Parathyroid adenoma (tissue), 2 donors: ENCODE results near the gene GPR21.

Experiments used
- H2AFZ ChIP-seq: fragments of 300-600 bp; sonication (generic); one replicate; pipeline ENCODE4 v1.7.0; 2017; ENCODE audit warnings: antibody characterized with exemption, mild to moderate bottlenecking
- H3K27ac ChIP-seq: fragments of 300-600 bp; sonication (generic); one replicate; pipeline ENCODE4 v1.7.0; 2017
- H3K27me3 ChIP-seq: fragments of 300-600 bp; sonication (generic); one replicate; pipeline ENCODE4 v1.7.0; 2017; ENCODE audit warnings: low read length; ENCODE audit not compliant: control insufficient read depth, insufficient read depth
- H3K36me3 ChIP-seq: fragments of 300-600 bp; sonication (generic); one replicate; pipeline ENCODE4 v1.7.0; 2017; ENCODE audit warnings: low read length; ENCODE audit not compliant: control insufficient read depth, insufficient read depth
- H3K4me1 ChIP-seq: fragments of 300-600 bp; sonication (generic); one replicate; pipeline ENCODE4 v1.7.0; 2017; ENCODE audit warnings: control low read depth
- H3K4me2 ChIP-seq: fragments of 300-600 bp; sonication (generic); one replicate; pipeline ENCODE4 v1.7.0; 2017; ENCODE audit warnings: low read length
- H3K4me3 ChIP-seq: fragments of 300-600 bp; sonication (generic); one replicate; pipeline ENCODE4 v1.7.0; 2017; ENCODE audit warnings: low read depth, low read length
- H3K79me2 ChIP-seq: fragments of 300-600 bp; sonication (generic); one replicate; pipeline ENCODE4 v1.7.0; 2017; ENCODE audit warnings: control low read depth
- H3K9ac ChIP-seq: fragments of 300-600 bp; sonication (generic); one replicate; pipeline ENCODE4 v1.7.0; 2017; ENCODE audit warnings: mild to moderate bottlenecking
- H3K9me3 ChIP-seq: fragments of 300-600 bp; sonication (generic); one replicate; pipeline ENCODE4 v1.7.0; 2017; ENCODE audit warnings: low read length; ENCODE audit not compliant: control insufficient read depth
- CTCF ChIP-seq: fragments of 300-600 bp; sonication (generic); IDR thresholded peaks from one replicate; pipeline ENCODE4 v1.7.0; 2017; ENCODE audit warnings: antibody characterized with exemption, mild to moderate bottlenecking
- donor health status: primary hyperparathyroidism.

GPR21 gene

GRCh38 chr9:123034881-123035510 lies 1.5 kb downstream of the GPR21 start:
- no peak for TF ChIP-seq CTCF
- H3K4me1 ChIP-seq, result no peaks in the 10 kb centered on the region
- H3K4me3 ChIP-seq, result no peak overlapping the region
- H3K4me2 ChIP-seq, result no peak overlapping the region
- H3K9ac ChIP-seq, result no peak overlapping the region
- H3K27me3 ChIP-seq, result no peaks in the 10 kb centered on the region
- H3K36me3 ChIP-seq, result no peaks in the 10 kb centered on the region
- no peak overlapping the region for H2AFZ ChIP-seq
- H3K9me3 ChIP-seq, result no peaks in the 10 kb centered on the region
- no peak overlapping the region for H3K27ac ChIP-seq
- H3K79me2 ChIP-seq, result peaks cover 2% of the 10 kb centered on the region

DNA sequence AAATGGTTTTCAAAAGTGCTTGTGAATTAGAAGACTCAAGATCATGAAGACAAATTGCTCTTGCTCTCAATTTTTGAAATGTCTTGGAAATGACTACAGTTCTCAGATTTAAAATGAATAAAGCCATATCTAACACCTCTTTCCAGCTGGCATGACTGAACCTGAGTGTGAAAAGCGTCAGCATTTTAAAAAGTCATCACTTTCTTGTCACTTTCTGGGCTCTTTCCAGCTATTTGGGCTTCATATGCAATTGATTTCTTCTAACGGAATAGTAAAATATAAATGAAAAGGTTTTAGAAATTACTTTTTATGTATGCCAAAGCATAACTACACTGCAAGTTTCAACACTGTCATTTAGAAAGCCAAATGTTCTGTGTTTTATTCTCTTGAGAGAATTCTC lies 2.3 kb downstream of the GPR21 start:
- H3K27ac ChIP-seq, result no peak overlapping the region
- TF ChIP-seq CTCF, result no peak
- H3K4me2 ChIP-seq, result no peak overlapping the region
- no peaks in the 10 kb centered on the region for H3K27me3 ChIP-seq
- no peaks in the 10 kb centered on the region for H3K9me3 ChIP-seq
- no peaks in the 10 kb centered on the region for H3K36me3 ChIP-seq
- no peak overlapping the region for H3K4me3 ChIP-seq
- no peaks in the 10 kb centered on the region for H3K4me1 ChIP-seq
- H3K9ac ChIP-seq, result no peak overlapping the region
- peaks cover 2% of the 10 kb centered on the region for H3K79me2 ChIP-seq
- no peak overlapping the region for H2AFZ ChIP-seq

DNA sequence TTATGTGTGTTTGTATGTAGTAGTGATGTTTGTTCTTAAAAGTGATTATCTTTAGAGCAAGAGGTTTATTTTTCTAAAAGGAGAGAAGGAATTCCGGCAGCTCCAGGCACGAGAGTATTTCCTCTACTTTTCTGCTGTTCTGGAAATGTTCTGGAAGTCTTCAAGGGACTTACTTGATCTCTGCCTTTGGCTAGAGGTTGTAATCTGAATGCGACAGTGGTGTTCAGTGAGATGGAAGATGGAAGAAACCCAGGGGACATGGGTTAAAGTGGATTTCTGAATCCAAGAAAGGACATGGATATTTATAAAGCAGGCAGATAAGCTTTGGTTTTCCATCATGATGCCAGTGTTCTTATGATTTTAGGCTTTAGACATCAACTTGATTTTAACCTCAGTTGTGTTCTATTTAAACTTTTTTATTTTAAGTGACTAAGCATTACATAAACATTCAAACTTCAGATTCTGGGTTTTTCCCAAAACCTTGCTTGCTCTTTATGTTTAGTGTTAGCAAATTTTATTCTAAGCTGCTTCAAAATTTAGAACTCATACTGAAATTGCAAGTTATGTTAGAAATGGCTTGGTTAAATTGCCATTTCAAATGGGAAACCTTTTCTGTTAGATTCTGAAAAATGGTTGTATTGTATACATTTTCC lies 3.6 kb downstream of the GPR21 start:
- peaks cover 2% of the 10 kb centered on the region for H3K79me2 ChIP-seq
- H3K36me3 ChIP-seq, result no peaks in the 10 kb centered on the region
- H3K27me3 ChIP-seq, result no peaks in the 10 kb centered on the region
- TF ChIP-seq CTCF, result no peak
- H3K4me3 ChIP-seq, result no peak overlapping the region
- H2AFZ ChIP-seq, result no peak overlapping the region
- H3K9ac ChIP-seq, result no peak overlapping the region
- no peak overlapping the region for H3K27ac ChIP-seq
- H3K9me3 ChIP-seq, result no peaks in the 10 kb centered on the region
- H3K4me1 ChIP-seq, result no peaks in the 10 kb centered on the region
- no peak overlapping the region for H3K4me2 ChIP-seq

DNA sequence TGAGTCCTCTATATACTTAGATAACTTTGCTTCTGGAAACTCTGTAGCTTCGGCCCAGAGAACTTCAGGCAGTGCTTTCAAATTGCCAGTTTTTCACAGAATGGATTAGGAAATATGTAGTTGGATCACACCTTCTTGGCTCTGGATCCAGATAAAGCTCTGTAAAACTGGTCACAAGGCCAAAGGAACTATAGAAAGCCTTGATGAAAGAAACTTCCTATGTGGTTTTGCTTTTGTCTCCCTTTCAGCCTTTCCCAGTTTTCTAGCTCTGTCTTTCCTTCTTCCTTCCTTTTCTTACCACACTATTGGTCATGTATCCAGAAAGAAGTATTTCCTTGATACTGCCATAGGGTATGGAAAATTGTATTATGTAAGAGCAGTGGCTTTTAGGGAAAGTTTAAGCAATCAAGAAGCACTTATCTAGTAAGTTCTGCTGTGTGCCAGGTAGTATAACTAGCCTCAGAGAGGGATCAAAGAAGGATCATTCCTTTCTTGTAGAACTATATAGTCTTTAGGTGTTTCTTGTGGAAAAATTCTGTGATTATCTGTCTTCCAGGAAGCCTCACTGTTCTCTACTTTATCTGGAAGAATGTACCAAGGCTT lies 6.3 kb downstream of the GPR21 start:
- Histone ChIP-seq H3K4me3 (no peak overlapping the region), H2AFZ (no peak overlapping the region), H3K4me1 (no peaks in the 10 kb centered on the region), H3K9me3 (no peaks in the 10 kb centered on the region), H3K27ac (no peak overlapping the region), H3K79me2 (peaks cover 2% of the 10 kb centered on the region), H3K9ac (no peak overlapping the region), H3K36me3 (no peaks in the 10 kb centered on the region), H3K4me2 (no peak overlapping the region), H3K27me3 (no peaks in the 10 kb centered on the region)
- TF ChIP-seq CTCF, result no peak
